HG03039 (cell line): ENCODE measurements around the gene LINC00237.

ENCODE experiments used
- ATAC-seq: cut with Tn5 transposase; IDR thresholded peaks from one replicate; pipeline ENCODE4 v1.9.1; 2021; ENCODE audit warnings: mild to moderate bottlenecking, moderate library complexity; ENCODE audit not compliant: unreplicated experiment

LINC00237 gene

DNA sequence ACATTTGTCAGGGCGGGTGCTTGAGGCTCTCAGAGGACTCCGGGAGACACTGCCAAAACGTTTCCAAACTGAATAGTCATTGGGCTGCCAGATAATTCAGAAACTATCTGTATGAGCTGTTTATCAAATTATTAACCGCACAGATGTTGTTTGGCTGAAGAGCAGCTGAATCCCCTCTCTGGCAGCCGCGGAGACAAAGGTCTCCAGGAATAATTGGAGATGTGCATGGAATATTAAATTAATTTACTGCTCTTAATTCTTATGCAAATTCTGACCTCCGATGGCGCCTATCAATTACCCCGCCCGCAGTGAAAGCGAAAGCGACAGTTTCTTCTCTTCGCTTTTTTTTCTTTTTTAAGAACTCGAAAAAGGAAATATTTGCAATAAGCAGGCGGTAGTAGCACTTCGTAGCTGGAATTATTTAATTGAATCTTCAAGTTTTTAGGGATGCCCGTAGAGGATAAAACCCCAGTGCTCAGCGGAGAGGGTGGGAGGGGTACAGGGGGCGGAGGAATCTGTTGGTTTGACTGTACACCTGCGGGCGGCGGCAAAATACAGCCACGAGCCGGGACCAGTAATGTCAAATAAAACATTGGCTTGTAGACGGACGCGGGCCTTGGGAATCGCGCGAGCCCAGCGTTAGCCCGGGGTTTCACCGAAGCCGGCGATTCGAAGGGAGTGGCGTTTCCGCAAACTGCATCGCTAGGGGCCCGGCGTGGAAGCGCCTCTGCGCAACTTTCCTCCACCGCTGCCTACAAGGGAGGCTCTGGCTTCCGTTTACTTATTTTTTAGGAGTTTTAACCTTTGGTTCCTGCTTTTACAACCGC, 6.2 kb downstream of the LINC00237 start:
- ATAC-seq = no peak

DNA sequence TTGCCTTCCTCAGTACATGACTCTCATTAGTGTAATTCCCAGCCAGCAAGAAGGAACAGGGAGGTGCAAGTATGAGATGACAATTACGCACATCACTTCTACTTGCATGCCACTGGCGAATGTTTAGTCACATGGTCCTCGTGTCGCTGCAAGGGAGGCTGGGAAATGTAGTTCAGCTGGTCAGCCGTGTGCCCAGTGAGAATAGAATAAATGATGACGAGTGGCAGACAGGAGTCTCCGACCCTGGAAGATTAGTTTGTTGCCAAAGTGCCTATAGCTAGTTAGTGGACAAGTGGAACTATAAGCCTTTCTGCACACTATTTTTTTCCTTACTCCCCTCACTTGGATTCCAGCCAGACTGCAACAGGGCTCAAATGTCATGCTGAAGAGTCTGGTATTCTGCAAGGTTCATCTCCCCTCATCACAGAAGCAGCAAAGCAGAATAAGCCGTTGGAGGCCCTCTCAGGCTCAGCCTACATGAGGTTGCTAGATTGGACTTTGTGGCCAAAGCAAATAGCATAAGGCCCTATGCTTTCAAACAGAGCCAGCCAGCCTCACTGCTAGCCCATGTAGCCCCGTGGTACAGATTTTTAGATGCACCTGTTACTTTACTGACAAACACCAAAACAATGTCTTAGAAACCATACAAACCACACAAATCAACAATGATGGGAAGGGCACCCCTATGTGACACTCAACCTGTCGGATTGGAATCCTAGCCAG, 9.7 kb downstream of the LINC00237 start:
- ATAC-seq = no peak

DNA sequence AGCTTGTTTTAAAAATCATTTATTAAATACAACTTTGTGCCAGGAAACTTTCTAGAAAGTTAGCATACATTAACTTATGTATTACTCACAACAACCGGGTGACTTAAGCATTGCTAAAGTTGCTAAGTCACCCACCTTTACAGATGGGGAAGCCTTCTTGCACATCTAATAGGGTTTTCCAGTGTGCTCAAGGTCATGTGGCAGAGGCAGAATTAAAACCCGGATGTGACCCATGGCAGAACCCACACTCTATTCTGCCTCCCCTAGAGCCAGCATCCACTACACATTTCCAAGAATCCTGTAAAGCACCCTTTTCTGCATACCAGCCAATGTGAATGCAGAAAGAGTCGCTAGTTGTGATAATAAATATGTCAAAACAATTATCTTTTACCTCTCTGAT, 13.4 kb downstream of the LINC00237 start:
- ATAC-seq = no peak

DNA sequence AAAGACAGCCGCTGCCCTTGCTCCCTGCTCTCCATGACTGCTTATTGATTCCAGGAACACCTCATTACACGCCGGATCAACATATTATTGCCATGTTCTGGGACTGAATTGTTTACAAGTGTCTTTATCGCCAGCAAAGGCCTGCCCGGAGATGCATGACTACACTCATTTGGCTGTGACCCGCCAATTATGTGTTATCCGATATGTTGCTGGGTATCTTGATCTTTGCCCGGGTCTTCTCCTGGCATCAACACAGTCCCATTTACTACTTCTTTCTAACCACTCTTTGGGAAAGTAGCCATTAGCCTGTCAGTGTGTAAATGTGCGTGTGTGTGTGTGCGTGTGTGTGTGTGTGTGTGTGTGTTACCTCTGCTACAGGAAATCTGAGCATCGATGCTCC, 15.4 kb downstream of the LINC00237 start:
- ATAC-seq = no peak

DNA sequence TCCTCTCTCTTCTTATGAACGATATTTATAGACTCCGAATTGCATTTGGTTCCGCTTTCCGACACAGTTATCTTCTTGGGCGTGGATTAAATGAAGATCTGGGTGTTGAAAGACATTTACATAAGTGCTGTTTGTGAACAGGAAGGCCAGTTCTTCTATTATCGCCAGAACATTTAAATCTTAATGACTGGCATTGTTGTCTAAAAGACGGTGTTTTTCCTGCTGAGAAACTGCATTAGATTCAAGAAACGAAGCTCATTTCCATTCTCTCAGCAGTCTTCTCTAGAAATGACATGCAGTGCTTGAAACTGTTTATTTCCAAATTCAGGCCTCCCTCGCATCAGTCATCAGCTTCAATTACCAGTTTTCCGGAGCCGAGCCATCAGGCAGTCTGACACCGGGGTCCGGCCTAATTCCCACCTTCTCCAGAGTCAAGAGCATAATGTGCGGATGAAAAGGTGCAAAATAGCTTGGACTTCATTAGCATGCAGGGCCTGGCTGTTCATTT, 16.0 kb downstream of the LINC00237 start:
- ATAC-seq = no peak

DNA sequence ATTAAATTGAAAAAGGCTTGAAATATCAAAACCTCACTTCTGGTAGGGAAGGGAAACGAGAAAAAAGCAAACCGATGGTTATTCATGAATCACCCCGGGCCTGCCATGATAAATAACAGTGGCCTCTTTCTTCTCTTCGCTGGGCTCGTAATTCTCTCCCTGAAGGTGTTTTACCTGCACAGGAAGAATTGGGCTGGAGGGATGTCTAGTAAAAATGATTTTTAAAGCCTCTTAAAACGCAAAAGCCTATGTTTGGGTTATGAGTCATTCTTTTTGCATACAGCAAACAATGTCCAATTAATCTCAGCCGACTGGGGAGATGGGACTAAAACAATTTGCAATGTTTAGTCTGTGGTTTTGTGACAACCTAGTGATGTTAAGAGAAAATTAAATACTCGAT, 16.8 kb downstream of the LINC00237 start:
- no peak for ATAC-seq

DNA sequence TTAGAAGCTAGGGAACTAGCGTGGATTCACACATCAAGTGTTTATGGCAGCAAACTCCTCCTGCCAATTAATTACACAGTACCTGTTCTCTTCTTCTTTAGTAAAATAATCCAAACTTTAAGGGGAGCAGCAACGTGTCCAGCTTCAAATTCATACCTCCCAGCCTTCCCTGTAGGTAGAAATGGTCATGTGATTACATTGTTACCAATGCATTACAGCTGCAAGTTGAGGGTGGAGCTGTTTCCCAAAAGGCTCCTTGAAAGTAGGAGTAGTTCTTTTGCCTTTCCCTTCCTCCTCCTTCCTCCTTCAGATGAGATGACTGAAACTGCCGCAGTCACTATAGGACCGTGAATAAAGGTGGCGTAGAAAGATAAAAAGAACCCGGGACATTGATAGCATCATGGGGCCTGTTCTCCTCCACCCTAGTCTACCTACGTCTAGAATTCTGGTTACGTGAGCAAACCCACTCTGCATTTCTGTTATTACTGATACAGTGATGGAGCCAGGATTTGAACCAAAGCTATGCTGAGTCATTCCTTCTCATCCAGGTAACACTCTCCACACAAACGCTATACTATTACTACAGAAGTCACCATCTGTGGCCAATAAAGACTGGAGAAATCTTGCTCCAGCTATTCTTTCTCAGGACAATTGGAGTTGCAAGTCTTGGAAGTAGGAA, 18.2 kb downstream of the LINC00237 start:
- no peak for ATAC-seq

DNA sequence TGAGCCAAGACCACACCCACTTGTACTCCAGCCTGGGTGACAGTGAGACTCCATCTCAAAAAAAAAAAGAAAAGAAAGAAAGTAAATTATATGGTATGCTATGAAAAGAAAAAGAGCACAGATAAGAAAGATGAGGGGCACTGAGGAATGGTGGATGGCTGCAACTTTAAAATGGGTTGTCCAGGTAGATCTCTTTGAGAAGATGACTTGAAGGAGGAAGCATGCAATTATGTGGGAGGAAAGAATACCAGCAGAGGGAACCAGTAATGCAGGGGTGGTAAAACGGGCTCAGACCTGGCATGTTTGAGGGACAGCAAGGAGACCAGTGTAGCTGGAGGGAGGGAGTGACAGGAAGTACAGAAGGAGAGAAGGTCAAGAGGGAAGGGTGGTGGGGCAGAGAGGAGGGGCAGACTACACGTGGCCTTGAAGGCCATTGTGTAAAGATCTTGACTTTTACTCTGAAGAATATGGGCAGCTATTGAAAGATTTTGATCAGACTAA, 22.3 kb downstream of the LINC00237 start:
- no peak for ATAC-seq

DNA sequence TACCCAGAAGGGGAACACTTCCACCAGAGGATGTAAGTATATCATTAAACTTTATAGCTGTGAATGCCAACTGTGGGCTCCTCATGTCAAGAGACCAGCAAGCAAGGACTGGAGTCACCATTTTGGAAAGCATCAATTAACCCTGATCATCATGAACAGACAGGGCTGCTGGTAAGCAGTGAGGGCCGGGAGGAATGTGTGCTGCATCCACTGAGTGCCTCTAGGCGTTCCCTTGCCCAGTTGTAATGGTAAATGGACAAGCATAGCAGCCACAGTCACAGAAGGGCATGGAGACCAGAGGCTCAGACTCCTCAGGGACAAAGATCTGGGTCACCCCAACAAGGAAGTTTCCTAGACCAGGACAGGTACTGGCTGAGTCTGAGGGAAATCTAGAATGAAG, 23.6 kb downstream of the LINC00237 start:
- no peak for ATAC-seq

DNA sequence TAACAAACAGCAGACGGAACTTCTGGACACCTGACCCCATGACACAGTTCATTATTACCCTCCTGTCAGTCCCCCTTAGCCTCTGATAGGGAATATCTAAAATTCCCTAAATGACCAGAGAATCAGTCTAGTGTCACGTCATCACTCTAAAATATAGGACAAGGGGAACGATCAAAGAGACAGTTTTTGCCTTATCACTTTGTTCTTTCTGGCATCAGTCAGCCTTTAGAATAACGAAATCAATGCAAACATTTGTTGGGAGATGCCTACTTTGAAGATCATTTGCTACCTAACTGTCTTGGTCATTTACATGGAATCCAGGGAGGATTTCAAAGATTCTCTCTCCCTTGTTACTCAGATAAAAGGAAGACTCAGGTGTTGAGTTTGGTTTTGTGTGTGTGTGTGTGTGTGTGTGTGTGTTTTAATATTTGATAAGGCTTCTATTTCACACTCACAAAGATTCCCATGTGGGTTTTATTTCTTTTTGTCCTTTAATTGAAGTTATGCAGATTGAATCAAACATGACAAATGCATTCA, 28.3 kb downstream of the LINC00237 start:
- no peak for ATAC-seq

DNA sequence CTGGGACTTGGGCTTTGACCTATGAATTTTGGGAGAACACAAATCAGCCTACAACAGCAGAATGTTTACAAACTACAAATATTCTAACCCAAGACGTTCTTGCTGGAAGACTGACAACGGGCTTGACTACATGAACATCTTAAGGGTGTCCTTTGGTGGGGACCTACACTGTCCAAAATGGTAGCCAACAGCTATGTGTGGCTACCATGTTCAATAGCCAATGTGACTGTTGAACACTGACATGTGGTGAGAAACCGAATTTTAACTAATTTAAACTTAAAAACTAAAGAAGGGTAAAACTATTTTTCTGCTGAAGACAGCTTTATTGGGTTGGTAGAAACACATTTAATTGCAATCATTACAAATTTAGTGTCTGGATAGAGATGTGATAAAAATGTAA, 30.1 kb downstream of the LINC00237 start:
- ATAC-seq = no peak

DNA sequence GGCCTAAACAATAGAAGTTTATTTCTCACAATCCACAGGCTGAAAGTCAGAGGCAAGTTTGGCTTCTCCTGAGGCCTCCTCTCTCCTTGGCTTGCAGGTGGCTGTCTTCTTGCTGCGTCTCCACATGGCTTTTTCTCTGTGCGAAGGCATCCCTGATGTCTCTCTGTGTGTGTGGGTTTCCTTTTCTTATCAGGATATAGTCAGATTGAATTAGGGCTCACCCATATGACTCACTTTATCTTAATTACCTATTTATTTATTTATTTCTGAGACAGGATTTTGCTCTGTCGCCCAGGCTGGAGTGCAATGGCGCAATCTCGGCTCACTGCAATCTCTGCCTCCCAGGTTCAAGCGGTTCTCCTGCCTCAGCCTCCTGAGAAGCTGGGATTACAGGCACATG, 30.7 kb downstream of the LINC00237 start:
- ATAC-seq = no peak

DNA sequence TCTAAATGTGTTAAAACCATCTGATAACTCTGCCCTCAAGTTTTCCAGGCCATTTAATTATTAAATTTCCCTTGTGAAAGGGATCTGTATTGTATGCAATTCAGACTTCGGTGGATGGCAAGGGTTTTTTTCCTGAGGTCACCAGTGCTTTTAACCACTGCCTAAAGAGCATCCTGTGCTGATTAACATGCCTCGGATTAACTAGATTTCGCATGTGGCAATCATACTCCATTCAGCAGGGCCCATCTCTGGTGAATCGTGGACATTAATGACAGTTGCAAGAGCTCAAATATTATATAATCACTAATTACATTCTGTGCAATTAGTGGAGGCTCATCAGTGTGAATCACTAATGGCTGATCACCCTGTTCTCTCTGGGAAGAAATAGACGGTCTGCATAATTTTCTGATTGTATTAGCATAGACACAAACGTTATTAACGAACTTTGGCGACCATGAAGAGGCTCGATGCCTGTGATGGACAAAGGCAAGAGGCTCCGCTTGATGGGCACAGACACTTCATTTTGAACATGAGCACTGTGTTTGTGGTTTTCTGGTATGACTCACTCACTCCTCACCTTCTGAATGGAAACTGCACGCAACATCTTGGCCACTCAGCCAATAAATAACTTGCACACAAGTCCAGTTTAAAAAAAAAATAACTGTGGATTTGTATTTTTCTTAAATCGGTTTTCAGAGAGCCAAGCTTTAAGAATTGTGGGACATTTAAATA, 31.4 kb downstream of the LINC00237 start:
- peak; percentile 92 for ATAC-seq

DNA sequence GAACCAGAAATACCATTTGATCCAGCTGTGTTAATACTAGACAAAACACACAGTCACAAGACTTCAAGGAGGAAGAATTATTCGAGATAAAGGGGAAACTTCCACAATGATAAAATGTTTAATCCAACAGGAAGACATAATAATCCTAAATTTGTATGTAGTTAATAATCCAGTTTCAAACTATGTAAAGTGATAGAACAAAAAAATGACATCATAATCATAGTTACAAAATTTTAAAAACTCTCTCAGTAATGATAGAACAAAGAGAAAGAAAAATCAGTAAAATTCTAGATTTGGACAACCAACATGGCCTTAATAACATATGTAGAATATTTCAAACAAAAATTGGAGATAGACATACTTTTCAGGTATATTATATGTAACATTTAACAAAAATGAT, 38.9 kb downstream of the LINC00237 start:
- no peak for ATAC-seq

DNA sequence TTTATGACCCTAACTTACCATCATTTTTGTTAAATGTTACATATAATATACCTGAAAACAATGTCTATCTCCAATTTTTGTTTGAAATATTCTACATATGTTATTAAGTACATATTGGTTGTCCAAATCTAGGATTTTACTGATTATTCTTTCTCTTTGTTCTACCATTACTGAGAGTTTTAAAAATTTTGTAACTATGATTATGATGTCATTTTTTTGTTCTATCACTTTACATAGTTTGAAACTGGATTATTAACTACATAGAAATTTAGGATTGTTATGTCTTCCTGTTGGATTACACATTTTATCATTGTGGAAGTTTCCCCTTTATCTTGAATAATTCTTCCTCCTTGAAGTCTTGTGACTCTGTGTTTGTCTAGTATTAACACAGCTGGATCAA, 41.2 kb downstream of the LINC00237 start:
- no peak for ATAC-seq

DNA sequence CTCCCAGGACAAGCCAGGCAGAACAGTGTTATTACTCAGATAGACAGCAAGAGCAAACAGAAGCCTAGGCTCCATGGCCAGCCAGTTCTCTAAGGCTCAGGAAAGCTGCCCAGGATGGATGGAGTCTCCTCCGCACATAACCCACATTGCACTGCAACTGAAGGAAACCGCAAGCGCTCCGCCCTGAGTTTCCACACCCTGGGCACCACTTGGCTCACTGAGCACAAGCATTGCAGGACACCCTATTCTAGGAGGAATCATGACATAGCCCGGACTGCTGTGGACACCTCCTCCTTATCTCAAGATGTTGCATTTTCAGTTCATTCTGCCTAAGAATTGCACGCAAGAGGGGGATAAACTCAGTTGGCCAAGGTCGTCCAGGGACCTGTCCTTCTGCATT, 42.9 kb downstream of the LINC00237 start:
- ATAC-seq = no peak

DNA sequence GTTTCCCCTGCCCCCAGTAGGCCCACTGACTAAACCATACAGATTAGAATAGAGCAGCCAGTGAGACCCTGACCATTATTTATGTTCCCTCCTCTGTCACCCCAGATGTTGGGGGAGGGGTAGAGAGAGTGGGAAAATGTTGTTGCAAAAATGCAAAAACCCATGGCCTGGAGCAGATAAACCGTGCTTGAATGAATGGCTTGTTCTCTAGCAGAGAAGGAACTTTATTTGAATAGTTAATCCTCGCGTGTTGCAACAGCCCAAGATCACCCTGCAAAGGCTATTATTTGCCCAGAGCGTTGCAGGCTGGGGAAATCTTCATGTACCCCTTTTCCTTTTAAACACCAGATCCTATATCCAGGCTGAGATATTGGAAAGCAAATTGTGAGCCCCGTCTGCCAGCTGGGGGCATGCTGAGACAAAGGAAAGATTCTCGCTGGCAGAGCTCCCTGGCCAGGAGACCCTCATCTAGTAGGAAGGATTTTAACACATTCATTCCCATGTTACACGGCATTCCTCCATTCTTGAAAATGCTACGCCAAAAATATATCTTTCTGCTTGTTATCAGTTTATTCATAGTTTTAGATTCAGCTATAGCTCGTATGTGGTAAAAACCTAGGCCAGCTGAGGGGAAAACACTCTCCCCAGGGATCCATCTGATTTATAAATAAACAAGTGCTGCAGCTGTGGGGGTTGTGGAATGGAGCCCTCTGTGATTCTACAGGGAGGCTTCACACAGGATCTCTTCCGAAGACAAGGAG, 53.0 kb downstream of the LINC00237 start:
- ATAC-seq = no peak

DNA sequence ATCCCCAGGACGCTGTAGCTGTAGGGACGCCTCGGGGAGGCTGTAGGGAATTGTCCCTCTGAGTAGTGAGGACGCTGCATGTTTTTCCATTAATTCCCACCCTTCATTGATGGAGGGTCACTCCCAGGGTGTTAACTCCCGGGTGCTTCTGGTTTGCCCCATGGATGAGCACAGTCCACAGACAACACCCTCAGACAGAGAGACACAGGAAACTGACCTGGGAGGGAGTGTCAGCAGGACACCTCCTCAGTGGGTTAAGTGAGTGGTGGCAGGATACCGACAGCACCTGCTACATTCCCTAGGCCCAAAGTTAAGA, 53.5 kb downstream of the LINC00237 start:
- no peak for ATAC-seq

DNA sequence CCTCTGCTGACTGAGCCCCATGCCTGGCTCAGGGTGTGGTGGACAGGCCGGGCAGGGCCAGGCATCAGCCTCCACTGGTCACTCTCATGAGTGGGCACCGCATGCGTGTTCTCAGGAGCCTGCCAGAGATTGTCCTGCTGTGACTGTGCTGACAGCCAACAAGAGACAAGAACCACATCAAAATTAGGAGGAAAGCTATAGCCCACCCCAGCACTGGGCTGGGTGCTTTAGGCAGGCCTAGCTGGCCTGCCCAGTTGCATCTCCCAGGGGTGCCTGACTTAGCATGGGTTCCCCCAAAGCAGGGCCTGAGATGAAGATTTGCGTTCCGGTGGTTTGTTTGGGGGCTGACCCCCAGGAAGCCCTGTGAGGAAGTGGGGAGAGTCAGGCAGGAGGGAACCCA, 53.9 kb downstream of the LINC00237 start:
- ATAC-seq = no peak

DNA sequence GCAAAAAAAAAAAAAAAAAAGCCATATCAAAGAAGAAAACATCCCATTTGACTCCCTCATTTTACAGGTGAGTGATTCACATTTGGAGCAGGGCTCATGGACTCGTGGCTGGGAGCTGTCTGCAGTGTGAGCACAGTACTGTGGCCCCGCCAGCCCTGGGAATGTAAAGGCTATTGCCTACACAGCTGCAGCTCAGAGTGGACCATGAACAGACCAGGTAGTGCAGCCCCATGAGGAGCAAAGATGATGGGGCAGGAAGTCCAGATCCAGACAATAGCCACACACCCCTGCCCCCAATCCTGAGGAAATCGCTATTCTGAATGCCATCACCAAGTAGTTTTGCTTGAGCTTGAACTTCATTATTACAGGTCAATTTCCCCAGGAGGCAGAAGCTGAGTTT, 55.4 kb downstream of the LINC00237 start:
- no peak for ATAC-seq
